ENCODE measurements around the gene DLGAP1. TPM values are rescaled to one million over a fixed set of nuclear protein-coding genes. Genes with fewer than 3 reads are reported as not detected.

Gene DLGAP1
- total RNA-seq, 4 donors from 2014 or later: 0.22 to 1.5 (median 0.56) TPM

DNA sequence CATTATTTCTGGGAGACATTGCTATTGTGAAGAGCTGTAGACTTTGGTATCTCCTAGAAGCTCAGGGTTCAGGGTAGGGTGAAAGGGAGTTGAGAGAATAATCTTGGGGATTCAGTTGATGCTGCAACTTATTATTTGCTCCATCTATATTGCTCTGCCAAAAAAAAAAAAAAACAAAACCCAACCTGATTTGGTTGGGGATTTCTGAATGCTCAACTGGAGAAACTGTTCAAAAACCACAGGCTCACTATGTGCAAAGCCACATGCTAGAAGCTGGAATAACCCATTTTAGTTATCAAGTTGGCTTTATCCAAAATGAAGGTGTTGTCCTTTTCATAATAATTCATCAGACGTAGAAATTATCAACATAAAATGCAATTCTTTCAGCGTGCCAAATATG is 696.0 kb downstream of the DLGAP1 start:
- Histone ChIP-seq H3K4me3 (no peak overlapping the region), H3K27ac (no peak overlapping the region), H3K9me3 (peaks cover 0 to 22% (median 0%) of the 10 kb centered on the region in 3 donors), H3K36me3 (no peaks in the 10 kb centered on the region), H3K4me1 (no peaks in the 10 kb centered on the region), H3K27me3 (no peaks in the 10 kb centered on the region)
- WGBS, 2 donors (ENCODE audit: low coverage in 1 of 2): 76 to 77% methylated on average over 2 of the region's 2 CpGs
- ATAC-seq: no peak
- TF ChIP-seq EP300 (IDR thresholded peaks at IDR 0.05): no peak
- TF ChIP-seq POLR2A (IDR thresholded peaks at IDR 0.05): no peak
- no peak for TF ChIP-seq POLR2AphosphoS5 (IDR thresholded peaks at IDR 0.05)
- TF ChIP-seq, protein P1, sequence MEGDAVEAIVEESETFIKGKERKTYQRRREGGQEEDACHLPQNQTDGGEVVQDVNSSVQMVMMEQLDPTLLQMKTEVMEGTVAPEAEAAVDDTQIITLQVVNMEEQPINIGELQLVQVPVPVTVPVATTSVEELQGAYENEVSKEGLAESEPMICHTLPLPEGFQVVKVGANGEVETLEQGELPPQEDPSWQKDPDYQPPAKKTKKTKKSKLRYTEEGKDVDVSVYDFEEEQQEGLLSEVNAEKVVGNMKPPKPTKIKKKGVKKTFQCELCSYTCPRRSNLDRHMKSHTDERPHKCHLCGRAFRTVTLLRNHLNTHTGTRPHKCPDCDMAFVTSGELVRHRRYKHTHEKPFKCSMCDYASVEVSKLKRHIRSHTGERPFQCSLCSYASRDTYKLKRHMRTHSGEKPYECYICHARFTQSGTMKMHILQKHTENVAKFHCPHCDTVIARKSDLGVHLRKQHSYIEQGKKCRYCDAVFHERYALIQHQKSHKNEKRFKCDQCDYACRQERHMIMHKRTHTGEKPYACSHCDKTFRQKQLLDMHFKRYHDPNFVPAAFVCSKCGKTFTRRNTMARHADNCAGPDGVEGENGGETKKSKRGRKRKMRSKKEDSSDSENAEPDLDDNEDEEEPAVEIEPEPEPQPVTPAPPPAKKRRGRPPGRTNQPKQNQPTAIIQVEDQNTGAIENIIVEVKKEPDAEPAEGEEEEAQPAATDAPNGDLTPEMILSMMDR (IDR thresholded peaks at IDR 0.05): no peak

DNA sequence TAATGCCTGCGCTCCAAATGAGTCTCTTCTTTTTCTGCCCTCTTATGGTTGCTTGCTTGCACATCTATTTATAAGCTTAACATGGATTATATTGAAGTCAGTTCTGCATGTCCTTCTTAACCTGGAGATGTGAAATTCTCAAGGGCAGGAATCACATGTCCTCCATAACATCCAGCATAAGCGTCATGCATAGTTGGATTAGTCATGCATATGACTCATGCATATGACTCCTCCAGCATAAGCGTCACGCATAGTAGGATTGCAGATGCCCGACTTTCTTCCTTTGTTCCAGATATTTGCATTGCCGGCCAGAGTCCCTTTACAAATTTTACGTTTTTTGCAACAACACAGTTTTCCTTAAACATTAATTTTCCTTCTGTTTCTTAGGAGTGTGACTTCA is 696.6 kb downstream of the DLGAP1 start:
- H3K4me3 ChIP-seq: no peak overlapping the region
- H3K27me3 ChIP-seq: no peaks in the 10 kb centered on the region
- H3K36me3 ChIP-seq: no peaks in the 10 kb centered on the region
- H3K9me3 ChIP-seq: peaks cover 0 to 22% (median 0%) of the 10 kb centered on the region in 3 donors
- no peak overlapping the region for H3K27ac ChIP-seq
- 91 to 97% methylated on average over 7 of the region's 7 CpGs for WGBS, 2 donors (ENCODE audit: low coverage in 1 of 2)
- ATAC-seq: no peak
- TF ChIP-seq POLR2A (IDR thresholded peaks at IDR 0.05) (no peak), POLR2AphosphoS5 (IDR thresholded peaks at IDR 0.05) (no peak), EP300 (IDR thresholded peaks at IDR 0.05) (no peak)
- TF ChIP-seq, protein P1 (IDR thresholded peaks at IDR 0.05): no peak
- no peaks in the 10 kb centered on the region for H3K4me1 ChIP-seq

DNA sequence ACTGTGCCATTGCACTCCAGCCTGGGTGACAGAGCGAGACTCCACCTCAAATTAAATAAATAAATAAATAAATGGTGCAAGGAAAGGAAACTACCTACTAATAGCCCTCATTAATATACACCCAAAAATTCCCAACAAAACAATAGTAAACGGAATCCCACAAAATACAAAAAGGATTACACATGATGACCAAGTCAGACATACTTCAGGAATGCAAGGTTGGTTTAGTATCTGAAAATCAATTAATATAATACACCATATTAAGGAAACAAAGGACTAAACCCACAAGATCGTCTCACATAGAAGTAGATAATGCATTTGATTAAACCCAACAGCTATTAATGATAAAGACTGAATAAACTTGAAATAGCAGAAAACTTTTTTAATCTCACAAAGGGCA is 697.7 kb downstream of the DLGAP1 start:
- WGBS, 2 donors (ENCODE audit: low coverage in 1 of 2): 81 to 96% methylated on average over 2 to 3 of the region's 3 CpGs
- no peak for TF ChIP-seq EP300 (IDR thresholded peaks at IDR 0.05)
- Histone ChIP-seq H3K27me3 (no peaks in the 10 kb centered on the region), H3K27ac (no peak overlapping the region), H3K36me3 (no peaks in the 10 kb centered on the region), H3K4me3 (no peak overlapping the region), H3K9me3 (peaks cover 0 to 22% (median 0%) of the 10 kb centered on the region in 3 donors), H3K4me1 (no peaks in the 10 kb centered on the region)
- no peak for ATAC-seq

DNA sequence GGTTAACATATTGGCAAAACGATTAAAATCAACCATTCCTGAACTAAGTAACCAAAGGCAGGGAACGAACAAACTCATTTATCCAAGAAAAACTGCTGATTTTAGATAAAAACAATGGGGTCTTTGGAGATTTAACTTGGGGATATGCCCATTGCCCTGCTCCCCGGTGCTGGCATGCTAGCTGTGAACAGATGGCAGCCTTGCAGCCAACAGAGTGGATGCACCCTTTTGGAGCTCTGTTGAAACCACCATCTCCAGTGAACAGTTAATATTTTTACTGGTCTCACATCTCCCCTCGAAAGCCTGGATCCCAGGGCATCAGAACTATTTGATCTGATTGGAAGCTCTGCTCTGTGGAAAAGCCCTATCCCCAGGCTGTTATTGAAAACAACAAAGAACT is 702.0 kb downstream of the DLGAP1 start:
- peaks cover 0 to 22% (median 0%) of the 10 kb centered on the region in 3 donors for H3K9me3 ChIP-seq
- WGBS, 2 donors (ENCODE audit: low coverage in 1 of 2): 79 to 85% methylated on average over 3 of the region's 4 CpGs
- H3K27me3 ChIP-seq: no peaks in the 10 kb centered on the region
- no peaks in the 10 kb centered on the region for H3K36me3 ChIP-seq
- ATAC-seq: no peak
- H3K4me1 ChIP-seq: no peaks in the 10 kb centered on the region
- TF ChIP-seq, protein P1 (IDR thresholded peaks at IDR 0.05): no peak
- TF ChIP-seq EP300 (IDR thresholded peaks at IDR 0.05) (no peak), POLR2AphosphoS5 (IDR thresholded peaks at IDR 0.05) (no peak), POLR2A (IDR thresholded peaks at IDR 0.05) (no peak)
- H3K4me3 ChIP-seq: no peak overlapping the region
- no peak overlapping the region for H3K27ac ChIP-seq

DNA sequence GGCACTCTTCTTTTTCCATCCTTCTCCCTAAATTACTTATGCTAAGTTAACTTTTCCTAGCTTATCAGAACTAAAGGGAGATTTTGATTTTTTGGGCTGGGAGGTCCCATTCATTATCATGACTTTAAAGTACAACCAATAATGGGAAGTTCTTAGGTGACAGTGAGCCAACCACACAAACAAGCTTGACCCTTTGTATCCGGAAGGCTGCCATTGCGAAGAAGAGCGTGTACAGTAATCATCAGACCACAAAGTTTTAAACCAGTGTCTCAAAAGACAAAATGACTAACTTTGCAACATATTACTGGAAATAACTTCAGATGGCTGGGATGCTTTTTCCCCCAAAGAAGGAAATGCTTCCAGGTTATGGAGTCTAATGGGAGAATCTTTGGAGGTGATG is 707.0 kb downstream of the DLGAP1 start:
- Histone ChIP-seq H3K4me1 (no peaks in the 10 kb centered on the region), H3K9me3 (no peaks in the 10 kb centered on the region), H3K27ac (no peak overlapping the region), H3K36me3 (no peaks in the 10 kb centered on the region), H3K27me3 (no peaks in the 10 kb centered on the region), H3K4me3 (no peak overlapping the region)
- 68 to 87% methylated on average over 3 of the region's 3 CpGs for WGBS, 2 donors (ENCODE audit: low coverage in 1 of 2)
- no peak for ATAC-seq
- TF ChIP-seq, protein P1 (IDR thresholded peaks at IDR 0.05): no peak
- TF ChIP-seq EP300 (IDR thresholded peaks at IDR 0.05): no peak
- TF ChIP-seq POLR2A (IDR thresholded peaks at IDR 0.05): no peak
- TF ChIP-seq POLR2AphosphoS5 (IDR thresholded peaks at IDR 0.05): no peak

All from gastroesophageal sphincter (tissue), 4 donors.